GM19238 (cell line): ENCODE measurements around the gene RPS17.
"Not testable (repeated sequence)": the region's sequence is repeated elsewhere in the genome, so short reads cannot be mapped to it uniquely, and the experiment has no call there.

Experiments used
- DNase-seq: peaks from one replicate; pipeline ENCODE4 v3.0.0; 2011; ENCODE audit warnings: low spot score; ENCODE audit not compliant: insufficient read length

The RPS17 gene

GRCh38 chr15:82513587-82513986 is 26.7 kb downstream of the RPS17 start:
- not testable (repeated sequence) for DNase-seq

GRCh38 chr15:82507693-82508092 is 32.6 kb downstream of the RPS17 start:
- not testable (repeated sequence) for DNase-seq

GRCh38 chr15:82507087-82507486 is 33.2 kb downstream of the RPS17 start:
- not testable (repeated sequence) for DNase-seq

- not testable (repeated sequence) for DNase-seq
Measured at GRCh38 chr15:82505842-82506241, 34.4 kb downstream of the RPS17 start.

- DNase-seq: not testable (repeated sequence)
Measured at GRCh38 chr15:82504074-82504473, 36.2 kb downstream of the RPS17 start.

- DNase-seq: not testable (repeated sequence)
Measured at GRCh38 chr15:82502700-82503339, 37.4 kb downstream of the RPS17 start.

GRCh38 chr15:82500772-82501171 is 39.5 kb downstream of the RPS17 start:
- not testable (repeated sequence) for DNase-seq

- DNase-seq: not testable (repeated sequence)
Measured at GRCh38 chr15:82497978-82498377, 42.3 kb downstream of the RPS17 start.

GRCh38 chr15:82488250-82488649 is 52.0 kb downstream of the RPS17 start:
- not testable (repeated sequence) for DNase-seq

- not testable (repeated sequence) for DNase-seq
Measured at GRCh38 chr15:82487045-82487444, 53.2 kb downstream of the RPS17 start.
